ENCODE results near the gene FSIP1.
"Not testable (repeated sequence)": the region's sequence is repeated elsewhere in the genome, so short reads cannot be mapped to it uniquely, and the experiment has no call there.

Gene FSIP1

GRCh38 chr15:39782441-39783138 is at the start of gene FSIP1:
TSS of gene FSIP1 (minus strand) at chr15:39782841. CDS start at chr15:39776524, 6,317 bp downstream.
- DNase-seq, result peak; percentile 98

GRCh38 chr15:39830166-39830565 is 47.5 kb upstream of the FSIP1 start:
- no peak for DNase-seq

GRCh38 chr15:39828374-39828931 is 45.8 kb upstream of the FSIP1 start:
- DNase-seq, result no peak

- DNase-seq, result no peak
Measured at GRCh38 chr15:39826975-39827374, 44.3 kb upstream of the FSIP1 start.

- DNase-seq, result no peak
Measured at GRCh38 chr15:39823634-39824033, 41.0 kb upstream of the FSIP1 start.

GRCh38 chr15:39820050-39820602 is 37.5 kb upstream of the FSIP1 start:
- DNase-seq, result no peak

GRCh38 chr15:39819533-39819932 is 36.9 kb upstream of the FSIP1 start:
- no peak for DNase-seq

- DNase-seq, result no peak
Measured at GRCh38 chr15:39817892-39818291, 35.3 kb upstream of the FSIP1 start.

GRCh38 chr15:39814489-39814888 is 31.8 kb upstream of the FSIP1 start:
- DNase-seq, result no peak

- DNase-seq, result not testable (repeated sequence)
Measured at GRCh38 chr15:39812651-39813050, 30.0 kb upstream of the FSIP1 start.

GRCh38 chr15:39808909-39809308 is 26.3 kb upstream of the FSIP1 start:
- DNase-seq, result no peak

GRCh38 chr15:39807791-39808190 is 25.1 kb upstream of the FSIP1 start:
- no peak for DNase-seq

- no peak for DNase-seq
Measured at GRCh38 chr15:39804026-39804425, 21.4 kb upstream of the FSIP1 start.

- no peak for DNase-seq
Measured at GRCh38 chr15:39803016-39803415, 20.4 kb upstream of the FSIP1 start.

- DNase-seq, result no peak
Measured at GRCh38 chr15:39801641-39802309, 19.1 kb upstream of the FSIP1 start.

GRCh38 chr15:39799552-39800011 is 16.9 kb upstream of the FSIP1 start:
- no peak for DNase-seq

- no peak for DNase-seq
Measured at GRCh38 chr15:39798382-39798781, 15.7 kb upstream of the FSIP1 start.

- no peak for DNase-seq
Measured at GRCh38 chr15:39797407-39797806, 14.8 kb upstream of the FSIP1 start.

- no peak for DNase-seq
Measured at GRCh38 chr15:39796601-39797000, 14.0 kb upstream of the FSIP1 start.

GRCh38 chr15:39795486-39795885 is 12.8 kb upstream of the FSIP1 start:
- no peak for DNase-seq

GRCh38 chr15:39794954-39795353 is 12.3 kb upstream of the FSIP1 start:
- DNase-seq, result no peak

- no peak for DNase-seq
Measured at GRCh38 chr15:39793923-39794322, 11.3 kb upstream of the FSIP1 start.

GRCh38 chr15:39792844-39793335 is 10.2 kb upstream of the FSIP1 start:
- no peak for DNase-seq
